ENCODE data around the gene SPDEF. TPM values are rescaled to one million over a fixed set of nuclear protein-coding genes. Genes with fewer than 3 reads are reported as not detected.

The SPDEF gene
- total RNA-seq, 1 donor from 2014 or later = 0.11 TPM

DNA sequence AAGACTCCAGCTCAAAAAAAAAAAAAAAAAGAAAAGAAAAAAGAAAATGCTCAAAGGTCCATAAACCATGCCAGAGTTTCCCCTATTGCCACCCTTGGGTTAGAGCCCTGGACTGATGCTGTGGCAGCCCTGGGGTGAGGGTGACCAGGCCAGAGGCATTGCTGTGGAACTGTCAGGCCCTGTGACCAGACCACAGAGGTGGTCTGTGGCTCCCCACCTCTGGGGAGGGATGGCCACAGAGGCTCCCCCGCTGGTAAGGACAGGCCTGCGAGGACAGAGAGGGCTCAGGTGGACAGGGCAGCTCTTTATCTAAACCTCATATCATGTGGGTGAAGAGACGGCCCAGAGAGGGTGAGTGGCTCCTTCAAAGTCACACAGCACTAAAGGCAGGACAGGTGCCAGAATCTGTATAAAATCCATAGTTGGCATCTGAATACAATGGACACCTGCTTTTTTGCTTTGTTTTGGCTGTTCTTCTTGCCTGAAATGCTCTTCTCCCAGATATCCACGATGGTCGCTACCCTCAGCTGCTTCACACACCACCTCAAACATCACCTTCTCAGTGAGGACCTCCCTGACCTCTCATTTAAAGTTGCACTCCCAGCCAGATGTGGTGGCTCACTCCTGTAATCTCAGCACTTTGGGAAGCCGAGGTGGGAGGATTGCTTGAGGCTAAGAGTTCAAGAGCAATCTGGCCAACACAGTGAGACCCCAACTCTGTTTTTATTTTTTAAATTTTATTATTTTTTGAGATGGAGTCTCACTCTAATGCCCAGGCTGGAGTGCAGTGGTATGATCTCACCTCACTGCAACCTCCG lies 22.5 kb upstream of the SPDEF start:
- no peak for DNase-seq
- POLR2A ChIA-PET = interaction anchor here (0.6 kb wide), 1 partner anchor 118 kb away, joined by 3 read pairs; the partner anchor contains the start of gene ILRUN
- intact Hi-C loops (cut with micrococcal nuclease) = no loop called here
- Mint-ChIP-seq H3K27ac (no peak overlapping the region), H3K27me3 (no peaks in the 10 kb centered on the region), H3K36me3 (ENCODE audit: low read depth) (peaks cover 6% of the 10 kb centered on the region), H3K9me3 (no peaks in the 10 kb centered on the region), H3K4me1 (no peaks in the 10 kb centered on the region), H3K4me3 (no peak overlapping the region)
- no peak for ATAC-seq (ENCODE audit: low read depth)
- TF ChIP-seq, protein P1, sequence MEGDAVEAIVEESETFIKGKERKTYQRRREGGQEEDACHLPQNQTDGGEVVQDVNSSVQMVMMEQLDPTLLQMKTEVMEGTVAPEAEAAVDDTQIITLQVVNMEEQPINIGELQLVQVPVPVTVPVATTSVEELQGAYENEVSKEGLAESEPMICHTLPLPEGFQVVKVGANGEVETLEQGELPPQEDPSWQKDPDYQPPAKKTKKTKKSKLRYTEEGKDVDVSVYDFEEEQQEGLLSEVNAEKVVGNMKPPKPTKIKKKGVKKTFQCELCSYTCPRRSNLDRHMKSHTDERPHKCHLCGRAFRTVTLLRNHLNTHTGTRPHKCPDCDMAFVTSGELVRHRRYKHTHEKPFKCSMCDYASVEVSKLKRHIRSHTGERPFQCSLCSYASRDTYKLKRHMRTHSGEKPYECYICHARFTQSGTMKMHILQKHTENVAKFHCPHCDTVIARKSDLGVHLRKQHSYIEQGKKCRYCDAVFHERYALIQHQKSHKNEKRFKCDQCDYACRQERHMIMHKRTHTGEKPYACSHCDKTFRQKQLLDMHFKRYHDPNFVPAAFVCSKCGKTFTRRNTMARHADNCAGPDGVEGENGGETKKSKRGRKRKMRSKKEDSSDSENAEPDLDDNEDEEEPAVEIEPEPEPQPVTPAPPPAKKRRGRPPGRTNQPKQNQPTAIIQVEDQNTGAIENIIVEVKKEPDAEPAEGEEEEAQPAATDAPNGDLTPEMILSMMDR (IDR thresholded peaks at IDR 0.05) = no peak
- CTCF ChIA-PET = no interaction called here

DNA sequence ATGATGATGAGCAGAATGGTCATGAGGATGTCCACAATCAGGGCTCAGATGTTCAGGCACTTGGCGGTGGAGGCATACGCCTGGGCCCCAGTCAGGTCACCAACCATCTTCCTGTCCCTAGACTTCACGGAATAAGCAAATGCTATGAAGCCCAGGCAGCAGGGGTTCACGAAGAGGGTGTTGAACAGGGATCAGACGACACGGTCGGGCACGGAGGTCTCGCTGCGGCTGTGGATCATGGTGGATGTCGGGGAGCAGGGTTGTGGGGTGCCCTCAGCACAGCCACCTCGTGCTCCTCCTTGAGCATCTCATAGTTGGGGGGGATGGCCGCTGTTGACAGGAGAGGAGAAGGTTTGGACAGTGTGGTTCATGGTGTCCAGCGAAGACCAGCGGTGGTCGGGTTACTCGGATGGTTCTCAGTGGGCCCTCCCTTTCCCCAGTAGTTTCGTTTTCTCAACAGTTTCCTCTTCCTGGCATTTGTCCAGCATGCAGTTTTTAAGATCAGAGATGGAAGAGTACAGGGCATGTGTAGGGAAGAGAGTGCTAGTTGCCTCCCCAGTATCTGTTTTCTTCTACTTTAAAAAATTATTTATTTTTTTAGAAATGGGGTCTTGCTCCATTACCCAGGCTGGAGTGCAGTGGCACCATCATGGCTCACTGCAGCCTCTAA lies 20.3 kb upstream of the SPDEF start:
- Mint-ChIP-seq H3K4me1 (no peaks in the 10 kb centered on the region), H3K9me3 (no peaks in the 10 kb centered on the region), H3K36me3 (ENCODE audit: low read depth) (no peaks in the 10 kb centered on the region), H3K4me3 (no peak overlapping the region), H3K27me3 (no peaks in the 10 kb centered on the region), H3K27ac (no peak overlapping the region)
- CTCF ChIA-PET = no interaction called here
- ATAC-seq (ENCODE audit: low read depth) (no peak), DNase-seq (no peak)
- POLR2A ChIA-PET = no interaction called here
- TF ChIP-seq, protein P1 (IDR thresholded peaks at IDR 0.05) = no peak
- intact Hi-C loops (cut with micrococcal nuclease) = no loop called here

DNA sequence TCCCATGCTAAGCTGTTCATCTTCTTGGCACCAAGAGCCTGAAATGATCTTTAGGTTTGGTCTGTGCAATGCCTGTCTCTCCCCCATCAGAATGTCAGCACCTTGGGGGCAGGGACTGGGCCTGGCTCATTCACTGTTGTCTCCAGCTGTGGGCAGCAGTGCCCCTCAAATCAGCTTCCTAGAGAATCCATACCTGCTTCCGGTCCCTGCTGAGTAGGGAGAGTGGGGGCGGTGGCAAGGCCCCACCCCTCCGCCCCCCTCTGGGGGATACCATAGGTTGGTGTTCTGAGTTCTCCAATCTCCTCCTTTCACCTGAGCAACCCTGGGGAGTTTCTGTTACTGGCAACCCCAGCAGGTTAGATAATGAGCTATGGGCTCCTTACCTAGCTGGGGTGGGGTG lies 19.2 kb upstream of the SPDEF start:
- no peaks in the 10 kb centered on the region for H3K27me3 Mint-ChIP-seq
- TF ChIP-seq, protein P1 (IDR thresholded peaks at IDR 0.05) = no peak
- ATAC-seq (ENCODE audit: low read depth) (no peak), DNase-seq (no peak)
- intact Hi-C loops (cut with micrococcal nuclease) = no loop called here
- no peaks in the 10 kb centered on the region for H3K36me3 Mint-ChIP-seq (ENCODE audit: low read depth)
- no peaks in the 10 kb centered on the region for H3K4me1 Mint-ChIP-seq
- no peak overlapping the region for H3K27ac Mint-ChIP-seq
- POLR2A ChIA-PET = no interaction called here
- no peaks in the 10 kb centered on the region for H3K9me3 Mint-ChIP-seq
- no peak overlapping the region for H3K4me3 Mint-ChIP-seq
- CTCF ChIA-PET = interaction anchor here (1.4 kb wide), 1 partner anchor 34 kb away, joined by 6 read pairs; no protein-coding TSS in a partner anchor

DNA sequence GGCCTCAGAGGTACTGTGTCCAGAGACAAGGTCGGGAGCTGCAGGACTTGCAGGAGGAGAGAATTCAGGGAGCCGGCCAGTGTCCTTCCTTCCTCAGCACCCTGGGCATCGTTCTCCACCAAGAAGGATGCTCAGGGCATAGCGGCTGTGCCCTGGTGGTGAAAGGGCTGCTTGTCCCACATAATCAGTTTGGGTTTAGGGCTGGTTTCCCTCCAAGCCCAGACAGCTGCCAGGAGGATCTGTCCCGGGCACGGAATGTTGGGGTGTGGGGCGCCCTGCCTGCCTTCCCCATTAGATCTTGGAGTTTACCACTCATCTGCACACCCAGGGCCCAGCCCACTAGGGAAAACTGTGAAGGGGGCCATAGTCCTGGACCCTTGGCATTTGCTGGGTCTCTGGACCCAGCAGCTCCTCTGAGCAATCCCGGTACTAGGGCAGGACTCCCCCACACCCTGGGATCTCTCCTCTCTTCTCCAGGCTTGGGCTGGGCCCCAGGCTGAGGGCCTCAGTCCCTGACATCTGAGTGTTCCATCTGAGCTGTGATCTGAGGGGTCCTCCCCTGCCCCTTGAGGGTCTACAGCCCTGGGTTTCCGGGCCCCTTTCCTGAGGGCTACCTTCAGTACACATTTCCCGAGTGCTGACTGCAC lies 18.6 kb upstream of the SPDEF start:
- Mint-ChIP-seq H3K36me3 (ENCODE audit: low read depth) (no peaks in the 10 kb centered on the region), H3K4me1 (no peaks in the 10 kb centered on the region), H3K9me3 (no peaks in the 10 kb centered on the region), H3K4me3 (no peak overlapping the region), H3K27me3 (no peaks in the 10 kb centered on the region), H3K27ac (no peak overlapping the region)
- intact Hi-C loops (cut with micrococcal nuclease) = no loop called here
- ATAC-seq (ENCODE audit: low read depth) (no peak), DNase-seq (no peak)
- TF ChIP-seq, protein P1 (IDR thresholded peaks at IDR 0.05) = no peak
- CTCF ChIA-PET = interaction anchor here (1.4 kb wide), 1 partner anchor 35 kb away, joined by 6 read pairs; no protein-coding TSS in a partner anchor
- POLR2A ChIA-PET = no interaction called here

All from activated B cell treated with CpG ODN at 0.5 μM for 24 hours (primary cell).